UCSD-AML1 (cell line): ENCODE data around the gene PANK4.

ENCODE experiments used
- DNase-seq: peaks from one replicate; lab custom pipeline; 2025; ENCODE audit not compliant: unreplicated experiment; lab: John Stamatoyannopoulos, UW

PANK4 gene

GRCh38 chr1:2514863-2515762 lies 11.3 kb downstream of the PANK4 start:
- DNase-seq, result no peak

GRCh38 chr1:2513939-2514652 lies 12.3 kb downstream of the PANK4 start:
- no peak for DNase-seq

GRCh38 chr1:2512862-2513421 lies 13.5 kb downstream of the PANK4 start:
- no peak for DNase-seq

- no peak for DNase-seq
These were observed 15.8 kb downstream of the PANK4 start for GRCh38 chr1:2510366-2511155.

GRCh38 chr1:2509589-2509988 lies 16.8 kb downstream of the PANK4 start:
- DNase-seq, result no peak

GRCh38 chr1:2508751-2509150 lies 17.6 kb downstream of the PANK4 start:
- no peak for DNase-seq

GRCh38 chr1:2508180-2508579 lies 18.2 kb downstream of the PANK4 start:
- no peak for DNase-seq

GRCh38 chr1:2507744-2508155 lies 18.6 kb downstream of the PANK4 start:
- DNase-seq, result no peak

- DNase-seq, result no peak
These were observed 19.4 kb downstream of the PANK4 start for GRCh38 chr1:2506901-2507565.

GRCh38 chr1:2506007-2506860 lies 20.2 kb downstream of the PANK4 start:
- no peak for DNase-seq

GRCh38 chr1:2505461-2505994 lies 20.9 kb downstream of the PANK4 start:
- no peak for DNase-seq

- DNase-seq, result no peak
These were observed 21.5 kb downstream of the PANK4 start for GRCh38 chr1:2504949-2505272.

- DNase-seq, result no peak
These were observed 22.0 kb downstream of the PANK4 start for GRCh38 chr1:2504225-2504948.

GRCh38 chr1:2503554-2504224 lies 22.7 kb downstream of the PANK4 start:
- DNase-seq, result no peak

GRCh38 chr1:2502661-2503553 lies 23.5 kb downstream of the PANK4 start:
- DNase-seq, result no peak

- DNase-seq, result no peak
These were observed 24.2 kb downstream of the PANK4 start for GRCh38 chr1:2502210-2502609.

GRCh38 chr1:2501820-2502119 lies 24.6 kb downstream of the PANK4 start:
- no peak for DNase-seq
